Colon (tissue), 2 donors: ENCODE results near the gene DYRK1B.
"Not testable (repeated sequence)": the region's sequence is repeated elsewhere in the genome, so short reads cannot be mapped to it uniquely, and the experiment has no call there.

Experiments
- FAIRE-seq: peaks from 2 replicates; lab custom pipeline; 2012; peaks lifted over from hg19 to GRCh38; lab: Jason Lieb, UNC
- donor health status: control.
- donor health status: control.

Gene DYRK1B

DNA sequence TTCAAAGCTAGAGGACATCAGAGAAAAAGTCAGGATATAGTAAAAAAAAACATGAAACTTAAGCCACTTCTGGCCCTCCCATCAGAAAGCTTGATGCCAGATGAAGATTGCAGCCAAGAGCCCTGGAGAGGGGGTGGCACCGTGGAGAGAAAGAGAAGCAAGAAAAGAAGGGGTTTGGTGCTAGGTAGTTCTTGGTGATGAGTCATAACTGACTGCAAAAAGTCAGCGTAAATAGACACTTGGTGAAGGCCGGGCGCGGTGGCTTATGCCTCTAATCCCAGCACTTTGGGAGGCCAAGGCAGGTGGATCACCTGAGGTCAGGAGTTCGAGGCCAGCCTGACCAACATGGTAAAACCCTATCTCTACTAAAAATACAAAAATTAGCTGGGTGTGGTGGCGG, 25.3 kb downstream of the DYRK1B start:
- FAIRE-seq: not testable (repeated sequence)

DNA sequence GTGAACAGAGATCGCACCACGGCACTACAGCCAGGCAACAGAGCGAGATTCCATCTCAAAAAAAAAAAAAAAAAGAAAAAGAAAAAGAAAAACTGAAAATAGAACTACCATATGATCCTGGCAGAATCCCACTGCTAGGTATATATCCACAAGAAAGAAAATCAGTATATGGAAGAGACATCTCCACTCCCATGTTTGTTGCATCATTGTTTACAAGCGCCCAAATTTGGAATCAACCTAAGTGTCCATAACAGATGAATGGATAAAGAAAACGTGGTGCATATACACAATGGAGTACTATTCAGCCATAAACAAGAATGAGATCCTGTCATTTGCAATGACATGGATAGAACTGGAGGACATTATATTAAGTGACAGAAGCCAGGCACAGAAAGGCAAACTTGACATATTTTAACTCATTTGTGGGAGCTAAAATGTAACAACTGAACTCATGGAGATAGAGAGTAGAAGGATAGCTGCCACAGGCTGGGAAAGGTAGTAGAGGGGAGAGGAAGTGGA, 26.1 kb downstream of the DYRK1B start:
- no peak for FAIRE-seq

DNA sequence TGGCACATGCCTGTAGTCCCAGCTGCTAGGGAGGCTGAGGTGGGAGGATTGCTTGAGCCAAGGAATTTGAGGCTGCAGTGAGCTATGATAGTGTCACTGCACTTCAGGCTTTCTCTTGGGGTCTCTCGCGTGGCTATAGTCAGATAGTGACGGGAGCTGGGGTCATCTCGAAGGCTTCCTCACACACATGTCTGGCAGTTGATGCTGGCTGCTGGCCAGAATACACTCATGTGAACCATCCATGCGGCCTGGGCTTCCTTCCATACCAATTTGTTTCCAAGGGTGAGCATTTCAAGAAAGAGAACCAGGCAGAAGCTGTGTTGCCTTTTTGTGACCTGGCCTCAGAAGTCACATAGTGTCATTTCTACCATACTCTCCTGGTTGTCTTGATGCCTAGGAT, 28.9 kb downstream of the DYRK1B start:
- no peak for FAIRE-seq

DNA sequence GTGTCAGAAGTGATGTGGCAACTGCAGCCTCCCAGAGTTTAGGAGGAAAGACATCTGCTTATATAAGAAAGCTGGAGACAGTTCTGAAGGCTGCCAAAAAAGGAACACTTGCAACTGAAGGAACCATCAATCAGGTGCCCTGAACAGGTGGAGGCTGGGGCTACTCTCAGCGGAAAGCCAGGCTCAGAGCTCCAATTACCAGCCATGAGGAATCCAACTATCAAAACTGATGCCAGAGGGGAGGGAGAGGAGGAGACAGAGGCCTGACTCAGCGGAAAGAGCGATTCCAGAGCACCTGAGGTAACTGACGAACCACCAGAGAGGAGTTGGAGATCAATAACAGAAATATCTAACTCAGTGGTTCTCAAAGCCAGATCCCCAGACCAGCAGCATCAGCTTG, 31.0 kb downstream of the DYRK1B start:
- FAIRE-seq: no peak

GRCh38 chr19:39797083-39797482, 36.9 kb downstream of the DYRK1B start:
- no peak for FAIRE-seq

DNA sequence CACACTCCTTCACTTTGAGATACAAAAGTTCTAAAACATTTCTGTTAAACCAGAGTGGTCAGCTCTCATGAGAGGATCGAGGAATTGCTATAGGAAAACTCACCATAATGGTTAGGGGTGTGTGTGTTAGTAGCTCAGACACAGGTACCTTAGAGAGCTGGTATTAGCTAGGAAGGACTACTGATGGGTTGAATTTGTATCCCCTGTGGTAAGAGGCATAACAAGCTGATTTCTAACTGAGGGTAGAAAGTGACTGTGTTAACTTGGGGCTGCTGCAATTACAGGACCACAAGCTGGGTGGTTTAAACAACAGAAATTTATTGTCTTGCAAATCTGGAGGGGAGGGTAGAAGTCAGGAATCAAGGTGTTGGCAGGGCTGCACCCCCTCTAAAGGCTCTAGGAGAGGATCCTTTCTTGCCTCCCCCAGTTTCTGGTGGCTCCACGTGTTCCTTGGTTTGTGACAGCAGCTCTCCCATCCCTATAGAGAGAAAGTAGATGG, 37.9 kb downstream of the DYRK1B start:
- FAIRE-seq: no peak

GRCh38 chr19:39795001-39795400, 39.0 kb downstream of the DYRK1B start:
- no peak for FAIRE-seq

DNA sequence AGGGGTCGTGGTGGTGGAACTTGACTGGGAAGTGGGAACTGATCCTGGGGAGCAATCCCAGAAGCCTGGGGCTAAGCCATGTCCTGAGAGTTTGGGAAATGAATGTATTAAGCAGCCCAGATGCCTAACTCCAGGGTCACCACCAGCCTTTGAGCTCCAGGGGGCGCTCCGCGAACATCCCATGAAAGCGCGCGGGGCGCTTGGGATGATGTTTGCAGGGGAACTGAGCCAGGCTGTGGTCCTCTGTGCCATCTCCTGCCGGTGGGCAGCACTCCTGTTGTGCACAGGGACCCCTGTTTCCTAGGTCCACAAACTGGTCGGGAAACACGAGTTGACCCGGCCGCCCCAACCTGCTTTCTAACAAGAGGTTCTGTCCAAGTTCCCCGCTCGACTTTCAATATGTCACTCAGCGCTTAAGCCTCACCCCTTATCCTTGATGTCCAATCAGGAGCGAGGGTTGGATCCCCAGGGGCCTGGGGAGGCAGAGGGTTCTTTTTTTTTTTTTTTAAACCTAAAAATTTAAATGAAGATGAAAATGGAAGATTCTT, 40.9 kb downstream of the DYRK1B start:
- no peak for FAIRE-seq

GRCh38 chr19:39788244-39788643, 45.7 kb downstream of the DYRK1B start:
- no peak for FAIRE-seq

DNA sequence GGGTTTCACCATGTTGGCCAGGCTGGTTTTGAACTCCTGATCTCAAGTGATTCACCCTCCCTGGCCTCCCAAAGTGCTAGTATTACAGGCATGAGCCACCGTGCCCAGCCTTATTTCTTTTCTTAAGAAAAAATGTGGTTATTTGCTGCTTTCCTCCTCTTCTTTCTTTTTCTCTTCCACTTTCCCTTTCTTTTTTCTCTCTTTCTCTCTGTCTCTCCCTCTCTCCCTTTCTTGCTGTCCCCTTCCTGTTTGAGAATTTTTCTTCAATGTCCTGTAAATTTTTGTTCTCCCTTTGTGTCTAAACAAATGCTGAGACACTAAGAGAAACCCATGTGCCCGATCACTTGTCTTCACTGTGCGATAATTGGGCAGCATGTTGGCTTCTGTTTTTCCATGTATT, 53.1 kb downstream of the DYRK1B start:
- FAIRE-seq: no peak

- FAIRE-seq: no peak
Measured at GRCh38 chr19:39778763-39779162, 55.2 kb downstream of the DYRK1B start, which contains the start of gene LEUTX. LEUTX (plus strand) TSS chr19:39778854; CDS start chr19:39778921, 67 bp downstream.
